Measurements from ENCODE around the gene TYRP1.
"Not testable (repeated sequence)": the region's sequence is repeated elsewhere in the genome, so short reads cannot be mapped to it uniquely, and the experiment has no call there.

Gene TYRP1, protein sequence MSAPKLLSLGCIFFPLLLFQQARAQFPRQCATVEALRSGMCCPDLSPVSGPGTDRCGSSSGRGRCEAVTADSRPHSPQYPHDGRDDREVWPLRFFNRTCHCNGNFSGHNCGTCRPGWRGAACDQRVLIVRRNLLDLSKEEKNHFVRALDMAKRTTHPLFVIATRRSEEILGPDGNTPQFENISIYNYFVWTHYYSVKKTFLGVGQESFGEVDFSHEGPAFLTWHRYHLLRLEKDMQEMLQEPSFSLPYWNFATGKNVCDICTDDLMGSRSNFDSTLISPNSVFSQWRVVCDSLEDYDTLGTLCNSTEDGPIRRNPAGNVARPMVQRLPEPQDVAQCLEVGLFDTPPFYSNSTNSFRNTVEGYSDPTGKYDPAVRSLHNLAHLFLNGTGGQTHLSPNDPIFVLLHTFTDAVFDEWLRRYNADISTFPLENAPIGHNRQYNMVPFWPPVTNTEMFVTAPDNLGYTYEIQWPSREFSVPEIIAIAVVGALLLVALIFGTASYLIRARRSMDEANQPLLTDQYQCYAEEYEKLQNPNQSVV

DNA sequence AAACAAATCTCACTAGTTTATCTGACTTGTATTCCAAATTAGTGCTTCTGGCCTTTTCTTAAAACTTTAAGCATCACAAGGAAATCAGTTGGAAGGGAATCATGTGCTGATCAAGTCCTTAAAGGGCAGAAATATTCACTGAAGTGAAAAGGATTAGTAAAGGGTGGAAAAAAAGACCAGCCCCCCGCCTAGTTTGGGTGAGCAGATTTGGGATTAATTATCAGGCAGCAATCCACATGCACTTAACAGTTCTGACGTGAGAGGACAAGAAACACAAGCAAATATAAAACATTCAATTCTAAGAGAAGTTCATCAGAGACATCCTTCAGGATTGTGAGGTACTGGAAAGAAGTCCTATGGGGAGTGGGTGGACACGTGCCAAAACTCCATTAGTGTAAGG lies at the start of gene TYRP1:
Gene TYRP1 (plus strand): TSS at position 245 of the 400 bp plus-strand sequence. CDS start 612 bp downstream, outside the sequence.
- DNase-seq (ENCODE audit: low read depth), result no peak

GRCh38 chr9:12643686-12644085 lies 49.5 kb upstream of the TYRP1 start:
- DNase-seq (ENCODE audit: low read depth), result no peak

- DNase-seq (ENCODE audit: low read depth), result no peak
Measured at GRCh38 chr9:12648925-12649324, 44.3 kb upstream of the TYRP1 start.

DNA sequence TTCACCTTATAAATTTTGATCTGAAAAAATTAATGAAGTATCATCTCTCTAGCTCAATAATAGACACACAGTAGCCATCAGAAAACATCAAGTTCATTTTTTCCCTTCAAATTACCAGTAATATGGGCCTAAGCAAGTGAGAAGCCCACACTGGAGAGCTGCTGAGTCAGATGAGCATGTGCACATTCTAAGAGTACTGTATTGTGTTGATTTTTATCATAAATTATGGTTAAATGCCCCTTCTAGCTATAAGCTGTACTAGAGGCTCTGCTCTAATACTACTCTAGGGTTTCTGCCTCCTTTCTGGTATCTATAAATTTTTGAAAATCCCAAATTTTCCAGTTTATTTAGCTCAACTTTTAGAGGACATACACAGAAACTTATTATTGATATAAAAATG lies 42.1 kb upstream of the TYRP1 start:
- DNase-seq (ENCODE audit: low read depth), result no peak

DNA sequence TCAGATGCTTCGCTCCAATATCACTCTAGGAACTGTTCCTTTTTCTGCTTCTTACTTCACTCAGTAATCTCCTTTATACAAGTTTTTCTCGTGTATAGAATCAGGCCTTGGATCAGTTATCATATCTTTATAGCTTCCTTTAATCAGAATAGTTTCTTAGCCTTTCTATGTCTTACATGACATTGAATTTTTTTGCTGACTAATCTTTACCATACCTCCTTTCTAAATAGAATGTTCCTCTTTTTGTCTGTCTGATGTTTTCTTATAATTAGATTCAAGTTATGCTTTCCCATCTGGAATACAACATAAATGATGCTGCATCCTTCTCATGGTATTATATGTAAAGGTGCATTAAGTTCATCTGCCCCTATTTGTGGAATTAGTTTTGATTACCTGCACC lies 40.2 kb upstream of the TYRP1 start:
- no peak for DNase-seq (ENCODE audit: low read depth)

GRCh38 chr9:12656803-12657202 lies 36.4 kb upstream of the TYRP1 start:
- DNase-seq (ENCODE audit: low read depth), result no peak

DNA sequence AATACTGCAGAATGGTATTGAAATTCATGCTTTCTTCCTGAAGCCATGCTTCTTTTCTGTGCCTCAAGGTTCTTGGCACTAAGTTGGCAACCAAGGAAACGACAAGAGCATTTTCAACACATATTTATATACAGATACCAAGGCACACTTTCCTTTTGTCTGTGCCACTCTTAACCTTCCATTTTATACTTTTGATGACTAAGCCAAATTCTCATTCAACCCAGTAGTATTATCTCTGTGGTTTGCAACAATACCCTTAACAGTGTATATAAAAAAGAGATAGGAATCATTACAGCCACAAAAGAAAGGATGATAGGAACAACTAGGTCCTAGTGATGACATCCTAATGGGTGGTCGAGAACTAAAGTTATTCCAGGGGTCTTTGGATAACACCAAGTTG lies 36.0 kb upstream of the TYRP1 start:
- no peak for DNase-seq (ENCODE audit: low read depth)

DNA sequence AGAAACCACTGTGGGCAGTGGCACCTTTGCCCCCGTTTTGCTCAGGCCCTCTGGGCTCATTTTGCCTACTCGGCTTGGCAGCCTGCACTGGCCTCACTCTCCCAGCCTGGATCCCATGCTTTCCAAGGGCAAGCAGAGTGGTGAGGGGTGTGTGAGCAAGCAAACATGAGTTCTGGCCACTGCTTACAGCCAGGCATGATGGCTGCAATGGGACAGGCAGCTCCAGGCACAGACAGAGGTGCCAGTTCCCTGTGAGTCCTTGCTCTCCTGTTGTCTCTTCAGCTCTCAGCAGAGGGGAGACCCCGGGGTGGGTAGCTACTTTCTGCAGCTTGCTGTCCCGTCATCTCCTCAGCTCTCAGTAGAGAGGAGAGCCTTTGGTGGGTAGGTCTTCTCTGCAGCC lies 35.2 kb upstream of the TYRP1 start:
- no peak for DNase-seq (ENCODE audit: low read depth)

DNA sequence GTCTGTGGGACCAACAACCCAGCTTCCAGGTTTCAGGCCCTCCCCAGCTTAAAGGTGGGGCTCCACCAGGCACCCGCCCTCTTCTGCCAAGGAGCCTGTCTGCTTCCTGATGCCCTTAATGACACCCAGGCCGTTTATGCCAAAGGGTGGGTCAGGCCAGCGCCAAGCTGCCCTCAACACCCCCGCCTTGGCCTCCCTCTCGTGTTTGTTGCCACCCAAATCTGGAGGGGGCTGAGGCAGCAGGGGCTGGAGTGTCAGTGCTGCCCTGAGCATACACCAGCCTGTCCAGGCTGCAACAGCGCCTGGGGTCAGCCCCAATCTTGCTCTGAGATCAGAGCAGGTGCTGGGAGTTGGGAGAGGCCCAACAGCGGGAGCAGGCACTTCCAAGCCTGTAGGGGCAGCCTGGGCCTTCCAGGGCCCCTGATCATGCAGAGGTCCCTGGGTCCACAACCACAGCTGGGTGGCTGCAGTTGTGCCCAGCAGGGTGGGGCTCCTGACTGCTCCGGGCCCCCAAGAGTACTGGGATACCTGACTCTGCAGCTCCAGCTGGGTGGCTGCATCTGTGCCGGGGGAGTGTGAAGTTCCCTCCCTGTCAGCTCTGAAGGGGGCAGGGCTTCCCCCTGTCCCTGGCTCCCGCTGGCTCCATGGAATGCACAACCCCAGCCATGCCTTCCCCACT lies 34.5 kb upstream of the TYRP1 start:
- DNase-seq (ENCODE audit: low read depth), result no peak

DNA sequence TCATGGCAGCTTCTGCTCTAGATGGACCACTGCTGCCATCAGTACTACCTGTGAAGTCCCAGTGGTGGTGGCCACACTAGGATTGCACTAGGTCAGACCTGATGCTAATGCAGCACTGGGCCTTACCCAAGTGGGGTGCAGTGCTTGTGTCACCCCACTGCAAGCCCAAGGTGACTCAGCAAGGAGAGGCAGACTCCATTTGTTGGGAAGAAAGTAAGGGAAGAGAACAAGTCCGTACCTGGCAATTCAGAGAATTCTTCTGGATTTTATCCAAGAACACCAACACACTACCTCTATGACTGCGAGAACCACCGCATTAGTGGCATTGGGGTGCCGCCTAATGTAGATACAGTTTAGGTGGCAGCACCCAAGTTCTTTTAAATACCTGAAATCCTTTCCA lies 34.0 kb upstream of the TYRP1 start:
- no peak for DNase-seq (ENCODE audit: low read depth)

- no peak for DNase-seq (ENCODE audit: low read depth)
Measured at GRCh38 chr9:12666813-12667212, 26.4 kb upstream of the TYRP1 start.

- no peak for DNase-seq (ENCODE audit: low read depth)
Measured at GRCh38 chr9:12667892-12668291, 25.3 kb upstream of the TYRP1 start.

DNA sequence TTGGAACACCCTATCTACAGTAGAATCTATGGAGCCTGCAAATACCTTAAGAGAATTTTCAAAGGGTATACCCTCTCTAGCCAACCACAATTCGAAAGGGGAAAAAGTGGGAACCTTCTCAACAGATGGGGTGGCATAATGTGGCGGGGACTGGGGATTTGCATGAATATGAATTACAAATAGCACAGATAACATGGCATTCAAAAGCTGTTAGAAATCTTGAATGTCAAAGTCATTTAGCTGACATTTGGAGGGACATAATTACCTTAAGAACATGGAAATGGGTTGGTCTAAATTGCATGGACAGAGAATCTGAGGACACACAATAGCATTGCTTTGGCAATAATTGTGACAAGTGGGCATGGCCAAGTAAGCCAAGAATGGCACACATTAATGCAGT lies 23.2 kb upstream of the TYRP1 start:
- no peak for DNase-seq (ENCODE audit: low read depth)

- DNase-seq (ENCODE audit: low read depth), result no peak
Measured at GRCh38 chr9:12674961-12675360, 18.2 kb upstream of the TYRP1 start.

DNA sequence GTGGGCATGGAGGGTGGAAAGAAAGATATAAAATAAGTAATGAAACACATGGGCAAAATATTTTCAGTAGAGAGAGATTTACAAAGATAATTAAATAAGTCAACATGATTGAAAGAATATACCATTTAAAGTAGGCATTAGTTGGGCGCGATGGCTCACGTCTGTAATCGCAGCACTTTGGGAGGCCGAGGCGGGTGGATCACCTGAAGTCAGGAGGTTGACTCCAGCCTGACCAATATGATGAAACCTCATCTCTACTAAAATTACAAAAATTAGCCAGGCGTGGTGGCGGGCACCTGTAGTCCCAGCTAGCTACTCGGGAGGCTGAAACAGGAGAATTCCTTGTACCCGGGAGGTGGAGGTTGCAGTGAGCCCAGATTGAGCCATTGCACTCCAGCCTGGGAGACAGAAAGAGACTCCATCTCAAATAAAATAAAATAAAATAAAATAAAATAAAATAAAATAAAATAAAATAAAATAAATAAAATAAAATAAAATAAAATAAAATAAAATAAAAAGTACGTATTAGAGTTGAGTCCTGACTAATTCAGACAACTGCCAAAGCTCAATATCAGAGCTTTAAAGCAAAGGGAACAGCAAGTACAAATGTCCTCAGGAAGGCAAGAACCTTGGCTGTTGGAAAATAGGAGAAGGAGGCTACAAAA lies 15.6 kb upstream of the TYRP1 start:
- not testable (repeated sequence) for DNase-seq (ENCODE audit: low read depth)

GRCh38 chr9:12680341-12680740 lies 12.8 kb upstream of the TYRP1 start:
- no peak for DNase-seq (ENCODE audit: low read depth)

GRCh38 chr9:12680757-12681156 lies 12.4 kb upstream of the TYRP1 start:
- DNase-seq (ENCODE audit: low read depth), result no peak

GRCh38 chr9:12681620-12682019 lies 11.6 kb upstream of the TYRP1 start:
- no peak for DNase-seq (ENCODE audit: low read depth)

GRCh38 chr9:12684974-12685373 lies 8.2 kb upstream of the TYRP1 start:
- DNase-seq (ENCODE audit: low read depth), result no peak

- DNase-seq (ENCODE audit: low read depth), result no peak
Measured at GRCh38 chr9:12689233-12689632, 4.0 kb upstream of the TYRP1 start.

- DNase-seq (ENCODE audit: low read depth), result no peak
Measured at GRCh38 chr9:12694013-12694412, 828 bp downstream of the TYRP1 start.

DNA sequence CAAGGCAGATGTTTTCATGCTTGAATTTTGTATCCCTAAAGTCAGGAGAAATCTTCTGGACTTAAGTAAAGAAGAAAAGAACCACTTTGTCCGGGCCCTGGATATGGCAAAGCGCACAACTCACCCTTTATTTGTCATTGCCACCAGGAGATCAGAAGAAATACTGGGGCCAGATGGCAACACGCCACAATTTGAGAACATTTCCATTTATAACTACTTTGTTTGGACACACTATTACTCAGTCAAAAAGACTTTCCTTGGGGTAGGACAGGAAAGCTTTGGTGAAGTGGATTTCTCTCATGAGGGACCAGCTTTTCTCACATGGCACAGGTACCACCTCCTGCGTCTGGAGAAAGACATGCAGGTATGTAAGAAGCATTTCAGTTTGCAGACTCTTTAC lies 2.3 kb downstream of the TYRP1 start:
- DNase-seq (ENCODE audit: low read depth), result no peak

Data from stimulated activated CD4-positive, alpha-beta T cell treated with anti-CD3 and anti-CD28 coated beads, Interleukin-2, amount 100 ng/mL, for 4 hours (primary cell).